ENCODE measurements around the gene CACNB4. TPM values are rescaled to one million over a fixed set of nuclear protein-coding genes. Genes with fewer than 3 reads are reported as not detected.

The CACNB4 gene
- total RNA-seq, 1 donor from 2014 or later: 4.9 TPM

DNA sequence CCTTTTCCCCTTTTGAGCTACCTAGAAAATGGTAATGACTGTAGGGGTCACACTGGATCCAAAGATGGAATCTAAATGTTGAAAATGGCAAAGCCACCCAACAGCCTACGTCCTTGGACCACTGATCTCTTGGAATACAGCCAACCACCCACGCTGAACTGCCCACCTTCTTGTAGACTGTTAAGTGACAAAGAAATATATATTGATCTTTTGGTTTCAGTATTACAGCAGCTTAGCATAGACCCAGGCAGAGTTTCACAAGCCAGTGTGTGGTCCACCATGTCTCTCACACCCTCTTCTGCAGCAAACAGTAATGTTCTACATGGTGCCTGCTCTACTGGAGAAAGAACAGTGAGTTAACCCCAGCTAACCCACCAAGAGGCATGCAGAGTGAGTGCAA is 20.2 kb downstream of the CACNB4 start:
- TF ChIP-seq, protein P1, sequence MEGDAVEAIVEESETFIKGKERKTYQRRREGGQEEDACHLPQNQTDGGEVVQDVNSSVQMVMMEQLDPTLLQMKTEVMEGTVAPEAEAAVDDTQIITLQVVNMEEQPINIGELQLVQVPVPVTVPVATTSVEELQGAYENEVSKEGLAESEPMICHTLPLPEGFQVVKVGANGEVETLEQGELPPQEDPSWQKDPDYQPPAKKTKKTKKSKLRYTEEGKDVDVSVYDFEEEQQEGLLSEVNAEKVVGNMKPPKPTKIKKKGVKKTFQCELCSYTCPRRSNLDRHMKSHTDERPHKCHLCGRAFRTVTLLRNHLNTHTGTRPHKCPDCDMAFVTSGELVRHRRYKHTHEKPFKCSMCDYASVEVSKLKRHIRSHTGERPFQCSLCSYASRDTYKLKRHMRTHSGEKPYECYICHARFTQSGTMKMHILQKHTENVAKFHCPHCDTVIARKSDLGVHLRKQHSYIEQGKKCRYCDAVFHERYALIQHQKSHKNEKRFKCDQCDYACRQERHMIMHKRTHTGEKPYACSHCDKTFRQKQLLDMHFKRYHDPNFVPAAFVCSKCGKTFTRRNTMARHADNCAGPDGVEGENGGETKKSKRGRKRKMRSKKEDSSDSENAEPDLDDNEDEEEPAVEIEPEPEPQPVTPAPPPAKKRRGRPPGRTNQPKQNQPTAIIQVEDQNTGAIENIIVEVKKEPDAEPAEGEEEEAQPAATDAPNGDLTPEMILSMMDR (IDR thresholded peaks at IDR 0.05): no peak
- no peak for TF ChIP-seq POLR2A (IDR thresholded peaks at IDR 0.05)
- no peak for TF ChIP-seq POLR2AphosphoS5 (IDR thresholded peaks at IDR 0.05; ENCODE audit: insufficient read depth in 1 of 2, low read depth in 1 of 2)
- Histone ChIP-seq H3K4me3 (no peak overlapping the region), H3K9me3 (no peaks in the 10 kb centered on the region), H3K36me3 (no peaks in the 10 kb centered on the region), H3K27ac (no peak overlapping the region), H3K27me3 (no peaks in the 10 kb centered on the region), H3K4me1 (no peaks in the 10 kb centered on the region)
- no peak for DNase-seq (ENCODE audit: extremely low spot score in 2 of 2)
- intact Hi-C loops (cut with DNase I): no loop called here

DNA sequence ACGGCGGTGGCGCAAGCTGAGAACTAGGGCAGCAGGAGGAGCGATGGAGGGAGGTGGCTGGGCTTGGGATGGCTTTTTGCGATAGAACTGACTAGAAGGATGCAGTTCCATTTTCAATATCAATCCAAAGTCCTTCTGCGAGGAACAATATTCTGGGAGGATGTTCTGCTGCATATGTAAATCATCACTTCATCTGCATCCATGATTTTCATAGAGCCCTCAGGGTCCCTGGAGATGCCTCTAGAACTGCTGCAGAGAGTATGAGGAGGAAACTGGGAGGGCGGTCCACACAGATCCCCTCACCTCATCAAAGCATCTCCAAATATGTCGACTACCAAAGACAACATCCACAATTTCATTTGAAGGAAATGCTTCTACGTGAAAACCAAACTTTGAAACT is 20.8 kb downstream of the CACNB4 start:
- no peak for TF ChIP-seq POLR2A (IDR thresholded peaks at IDR 0.05)
- no peak for TF ChIP-seq POLR2AphosphoS5 (IDR thresholded peaks at IDR 0.05; ENCODE audit: insufficient read depth in 1 of 2, low read depth in 1 of 2)
- TF ChIP-seq, protein P1 (IDR thresholded peaks at IDR 0.05): no peak
- H3K9me3 ChIP-seq: no peaks in the 10 kb centered on the region
- DNase-seq (ENCODE audit: extremely low spot score in 2 of 2): no peak
- no peaks in the 10 kb centered on the region for H3K27me3 ChIP-seq
- H3K36me3 ChIP-seq: no peaks in the 10 kb centered on the region
- H3K4me1 ChIP-seq: no peaks in the 10 kb centered on the region
- H3K27ac ChIP-seq: no peak overlapping the region
- H3K4me3 ChIP-seq: no peak overlapping the region
- intact Hi-C loops (cut with DNase I): no loop called here

DNA sequence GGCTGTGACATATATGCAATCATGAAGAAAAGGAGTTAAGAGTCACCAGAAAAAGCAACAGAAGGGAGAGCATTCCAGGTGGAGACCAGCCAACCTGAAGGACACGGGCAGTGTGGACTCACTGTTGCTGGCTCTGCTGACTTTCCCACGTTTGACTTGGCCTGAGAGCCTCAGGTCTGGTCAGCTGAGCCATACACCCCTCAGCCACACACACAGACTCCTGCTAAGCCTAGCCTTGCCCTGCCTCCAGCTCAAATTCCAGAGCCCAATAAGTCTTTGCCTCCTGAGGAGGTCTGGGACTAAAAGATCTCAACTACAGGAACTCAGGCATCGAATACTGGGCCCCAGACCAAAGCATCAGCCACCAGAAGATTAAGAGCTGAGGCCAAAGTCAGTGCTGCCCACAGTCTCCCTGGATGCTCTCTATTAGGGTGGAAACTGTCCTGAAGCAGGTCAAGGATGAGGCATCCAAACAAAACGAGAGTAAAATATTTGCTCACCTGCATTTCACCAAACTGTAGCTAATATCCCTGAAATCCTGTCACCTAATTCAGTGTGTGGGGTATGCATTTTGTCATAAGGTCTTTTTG is 23.3 kb downstream of the CACNB4 start:
- DNase-seq (ENCODE audit: extremely low spot score in 2 of 2): no peak
- H3K9me3 ChIP-seq: no peaks in the 10 kb centered on the region
- no peaks in the 10 kb centered on the region for H3K36me3 ChIP-seq
- TF ChIP-seq POLR2A (IDR thresholded peaks at IDR 0.05) (no peak), POLR2AphosphoS5 (IDR thresholded peaks at IDR 0.05; ENCODE audit: insufficient read depth in 1 of 2, low read depth in 1 of 2) (no peak)
- TF ChIP-seq, protein P1 (IDR thresholded peaks at IDR 0.05): no peak
- H3K4me1 ChIP-seq: no peaks in the 10 kb centered on the region
- H3K27ac ChIP-seq: no peak overlapping the region
- intact Hi-C loops (cut with DNase I): no loop called here
- H3K4me3 ChIP-seq: no peak overlapping the region
- no peaks in the 10 kb centered on the region for H3K27me3 ChIP-seq

DNA sequence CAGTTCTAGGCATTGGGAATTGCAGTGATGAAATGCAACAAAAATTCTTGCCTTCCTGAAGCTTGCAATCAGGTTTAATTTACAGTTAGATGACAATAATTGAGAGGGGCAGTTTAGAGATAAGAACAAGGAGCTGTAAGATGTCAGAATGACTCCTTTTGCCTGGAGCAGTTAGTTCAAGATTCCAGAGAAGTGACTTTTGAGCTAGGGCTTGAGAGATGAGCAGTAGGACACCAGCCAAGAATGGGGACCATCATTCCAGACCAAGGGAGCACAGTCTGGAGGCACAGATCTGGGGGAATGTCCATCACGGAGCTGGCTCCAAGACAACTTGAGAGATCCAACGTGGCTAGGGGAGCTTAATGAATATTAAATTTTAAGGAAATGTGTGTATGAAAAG is 26.8 kb downstream of the CACNB4 start:
- TF ChIP-seq POLR2AphosphoS5 (IDR thresholded peaks at IDR 0.05; ENCODE audit: insufficient read depth in 1 of 2, low read depth in 1 of 2) (no peak), POLR2A (IDR thresholded peaks at IDR 0.05) (no peak)
- TF ChIP-seq, protein P1 (IDR thresholded peaks at IDR 0.05): no peak
- intact Hi-C loops (cut with DNase I): no loop called here
- Histone ChIP-seq H3K27me3 (no peaks in the 10 kb centered on the region), H3K36me3 (no peaks in the 10 kb centered on the region), H3K4me1 (no peaks in the 10 kb centered on the region), H3K9me3 (no peaks in the 10 kb centered on the region), H3K4me3 (no peak overlapping the region), H3K27ac (no peak overlapping the region)
- no peak for DNase-seq (ENCODE audit: extremely low spot score in 2 of 2)

GRCh38 chr2:152071518-152071917 is 27.3 kb downstream of the CACNB4 start:
- Histone ChIP-seq H3K27me3 (no peaks in the 10 kb centered on the region), H3K27ac (no peak overlapping the region), H3K36me3 (no peaks in the 10 kb centered on the region), H3K4me3 (no peak overlapping the region), H3K9me3 (no peaks in the 10 kb centered on the region), H3K4me1 (no peaks in the 10 kb centered on the region)
- intact Hi-C loops (cut with DNase I): no loop called here
- no peak for TF ChIP-seq POLR2AphosphoS5 (IDR thresholded peaks at IDR 0.05; ENCODE audit: insufficient read depth in 1 of 2, low read depth in 1 of 2)
- TF ChIP-seq, protein P1 (IDR thresholded peaks at IDR 0.05): no peak
- TF ChIP-seq POLR2A (IDR thresholded peaks at IDR 0.05): no peak
- no peak for DNase-seq (ENCODE audit: extremely low spot score in 2 of 2)
